GM18526 (cell line): ENCODE results near the gene PLK1.

Source experiments
- POLR2A ChIP-seq: IDR thresholded peaks from 3 replicates; pipeline ENCODE4 v1.6.1; 2011; ENCODE audit not compliant: insufficient read length; ENCODE audit errors: extremely low read depth

PLK1 gene

DNA sequence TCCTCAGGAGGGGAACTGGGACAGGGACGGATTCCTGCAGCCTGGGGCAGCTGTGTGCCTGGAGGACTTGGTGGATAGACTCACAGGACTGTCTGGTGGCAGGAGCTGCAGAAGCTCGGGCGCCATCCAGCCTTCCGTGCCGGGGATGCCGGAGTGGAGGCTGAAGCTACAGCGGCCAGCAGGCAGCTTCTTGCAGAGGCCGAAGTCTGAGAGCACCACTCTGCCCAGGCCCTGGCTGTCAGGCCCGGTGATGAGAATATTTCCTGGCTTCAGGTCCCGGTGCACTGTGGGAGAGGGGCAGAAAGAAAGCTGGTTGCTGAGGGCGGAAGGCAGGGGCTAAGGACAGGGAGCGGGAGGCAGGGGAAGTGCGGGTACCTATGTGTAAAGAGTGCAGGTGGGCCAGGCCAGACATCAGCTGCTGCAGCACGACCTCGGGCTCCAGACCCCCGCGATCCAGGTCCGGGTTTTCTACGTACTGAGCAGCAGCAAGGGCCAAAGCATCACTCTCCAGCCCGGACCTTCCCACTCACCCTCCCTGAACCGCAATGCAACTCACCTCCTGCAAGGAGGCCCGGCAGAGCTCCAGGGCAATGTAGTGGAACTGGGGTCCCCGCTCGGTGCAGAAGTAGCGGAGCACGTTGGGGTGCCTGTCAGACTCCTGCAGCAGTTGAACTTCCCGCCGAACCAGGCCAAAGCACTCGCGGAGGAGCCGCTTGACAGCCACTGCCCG, 16.1 kb downstream of the PLK1 start:
- TF ChIP-seq POLR2A, result no peak

DNA sequence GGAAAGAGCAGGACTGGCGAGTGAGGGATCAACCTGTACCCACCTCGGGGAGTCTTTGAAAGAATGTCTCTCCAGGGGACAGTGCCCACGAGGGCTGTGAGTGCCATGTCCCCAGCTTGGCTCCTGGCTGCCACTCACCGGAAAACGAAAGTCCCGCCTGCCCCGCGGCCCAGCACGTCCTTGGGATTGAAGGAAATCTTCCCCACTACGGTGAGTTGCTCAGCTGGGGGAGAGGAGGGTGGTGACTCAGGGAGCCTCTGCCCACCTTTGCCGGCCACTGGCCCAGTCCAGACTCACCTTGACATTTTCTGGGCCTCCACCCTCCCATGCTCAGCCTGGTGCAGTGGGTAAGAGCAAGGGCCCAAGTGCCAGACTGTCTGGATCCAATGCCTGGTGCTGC, 17.1 kb downstream of the PLK1 start:
- TF ChIP-seq POLR2A, result no peak

DNA sequence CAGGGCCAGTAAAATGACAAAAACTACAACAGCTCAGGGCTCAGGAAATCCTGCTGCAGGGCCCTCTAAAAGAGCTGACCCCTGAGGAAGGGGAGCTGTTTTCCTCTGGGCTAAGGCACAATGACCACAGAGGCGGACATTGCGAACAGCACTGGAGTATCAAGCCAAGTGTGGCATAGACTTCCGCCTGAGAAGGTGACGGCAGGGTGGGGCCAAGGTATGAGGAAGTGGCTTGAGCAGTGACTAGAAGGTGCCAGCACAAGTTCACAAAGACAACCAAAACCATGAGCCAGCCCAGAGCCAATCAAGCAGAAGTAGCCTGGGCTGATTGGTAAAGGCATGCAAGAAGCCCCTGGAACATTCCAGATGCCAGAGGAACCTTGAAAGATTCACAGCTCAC, 20.4 kb downstream of the PLK1 start:
- no peak for TF ChIP-seq POLR2A

DNA sequence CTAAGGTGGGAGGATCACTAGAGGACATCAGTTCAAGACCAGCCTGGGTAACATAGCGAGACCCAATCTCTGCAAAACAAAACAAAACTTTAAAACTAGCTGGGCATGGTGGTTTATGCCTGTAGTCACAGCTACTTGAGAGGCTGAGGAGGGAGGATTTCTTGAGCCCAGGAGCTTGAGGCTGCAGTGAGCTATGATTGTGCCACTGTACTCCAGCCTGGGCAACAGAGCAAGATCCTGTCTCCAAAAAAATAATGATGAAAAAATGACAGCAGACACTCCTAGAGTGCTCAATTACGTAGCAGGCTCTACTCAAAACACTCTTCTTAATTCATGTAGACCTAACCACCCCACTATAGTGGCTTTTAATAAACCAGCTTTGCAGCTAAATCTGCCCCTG, 21.4 kb downstream of the PLK1 start:
- no peak for TF ChIP-seq POLR2A

DNA sequence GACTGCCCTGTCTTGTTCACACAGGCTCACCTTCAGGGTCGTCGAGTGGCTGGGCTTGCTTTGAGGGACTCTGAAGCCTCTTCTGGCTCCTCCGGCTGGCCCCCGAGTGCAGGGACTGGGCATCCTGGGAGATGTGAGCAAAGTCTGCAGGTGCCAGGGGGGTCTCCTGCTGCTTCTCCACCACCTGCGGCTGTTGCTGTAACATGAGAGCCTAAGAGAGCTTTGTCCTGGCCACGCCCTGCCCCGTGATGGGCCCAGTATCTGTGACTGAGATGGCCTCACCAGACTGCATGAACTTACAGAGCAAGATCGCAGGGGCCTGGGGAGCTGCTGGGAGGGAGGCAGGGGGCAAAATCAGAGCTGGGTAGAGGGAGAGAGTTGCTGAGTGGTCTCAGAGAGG, 21.8 kb downstream of the PLK1 start:
- TF ChIP-seq POLR2A, result no peak

DNA sequence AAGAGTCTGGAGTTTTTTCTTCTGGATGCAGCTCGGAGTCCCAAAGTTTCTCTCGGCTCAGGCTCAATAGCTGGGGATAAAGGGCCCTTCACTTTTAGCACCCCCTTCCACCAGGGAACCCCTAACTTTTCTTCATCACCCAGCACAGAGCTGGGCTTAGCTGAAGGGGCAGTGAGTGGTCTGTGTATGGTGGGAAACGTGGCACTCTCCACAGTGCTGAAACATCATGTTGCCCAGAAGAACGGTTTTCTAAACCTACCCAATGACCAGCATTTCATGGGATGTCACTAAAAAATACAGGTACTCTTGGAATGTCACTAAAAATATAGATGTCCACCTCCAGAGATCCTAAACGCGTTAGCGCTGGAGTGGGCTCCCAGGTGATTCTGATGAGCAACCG, 22.4 kb downstream of the PLK1 start:
- no peak for TF ChIP-seq POLR2A

DNA sequence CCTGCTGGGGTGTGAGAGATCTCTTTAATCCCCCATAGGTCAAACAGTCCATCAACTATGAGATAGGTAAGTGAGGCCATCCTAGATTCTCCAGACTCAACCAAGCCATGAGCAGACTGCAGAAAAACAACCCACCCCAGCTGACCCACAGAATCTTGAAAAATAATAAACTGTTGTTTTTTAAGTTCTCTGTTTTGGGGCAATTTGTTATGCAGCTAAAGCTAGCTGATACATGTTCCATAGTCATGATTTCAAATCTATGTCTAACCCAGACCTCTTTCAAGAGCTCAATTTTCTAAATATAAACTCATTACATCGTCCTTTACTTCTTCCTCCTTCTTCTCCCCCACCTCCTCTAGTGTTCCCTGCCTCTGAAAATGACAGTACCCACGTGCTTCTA, 24.3 kb downstream of the PLK1 start:
- no peak for TF ChIP-seq POLR2A

DNA sequence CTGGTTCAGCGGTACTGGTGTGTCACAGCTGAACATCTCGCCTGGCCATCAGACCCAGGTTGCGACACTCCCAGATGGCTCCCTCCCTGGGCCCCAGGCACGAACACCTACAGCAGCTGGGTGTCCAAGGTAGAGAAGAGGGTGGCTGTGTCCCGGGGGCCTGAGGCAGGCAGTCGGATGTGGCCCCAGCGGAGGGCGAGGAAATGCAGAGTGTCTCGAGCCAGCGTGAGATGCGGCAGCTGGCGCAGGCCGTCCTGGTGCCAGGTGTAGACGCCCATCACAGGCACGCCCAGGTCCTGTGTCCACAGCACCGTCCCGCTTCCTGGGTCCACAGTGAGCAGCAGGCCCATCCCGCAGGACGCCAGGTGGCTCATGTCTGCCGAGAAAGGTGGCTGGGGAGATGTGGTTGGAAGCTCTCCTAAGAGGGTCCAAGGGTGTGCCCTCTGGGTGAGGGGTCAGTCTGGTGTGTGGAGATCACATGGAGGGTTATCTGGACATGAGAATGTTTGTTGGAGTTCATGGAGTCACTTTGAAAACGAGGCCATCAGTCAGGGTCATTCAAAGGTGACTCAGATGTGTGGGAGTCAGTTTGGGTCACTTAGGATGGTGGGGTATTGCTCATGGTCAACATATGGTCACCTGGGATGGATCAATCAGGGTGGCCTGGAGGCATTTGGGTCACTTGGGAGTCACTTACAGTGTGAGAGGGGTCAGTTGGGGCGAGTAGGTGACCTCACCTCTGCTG, 26.3 kb downstream of the PLK1 start:
- TF ChIP-seq POLR2A, result no peak

DNA sequence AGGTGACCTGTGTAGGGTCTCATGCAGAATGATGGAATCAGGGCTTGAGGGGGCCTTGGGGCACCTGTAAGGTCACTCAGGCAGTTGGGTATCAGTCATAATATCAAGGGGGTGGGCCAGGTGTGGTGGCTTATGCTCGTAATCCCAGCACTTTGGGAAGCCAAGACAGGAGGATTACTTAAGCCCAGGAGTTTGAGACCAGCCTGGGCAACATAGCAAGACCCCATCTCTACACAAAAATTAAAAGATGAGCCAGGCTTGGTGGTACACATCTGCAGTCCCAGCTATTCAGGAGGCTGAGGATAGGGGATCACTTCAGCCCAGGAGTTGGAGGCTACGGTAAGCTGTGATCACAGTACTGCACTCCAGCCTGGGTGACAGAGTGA, 26.8 kb downstream of the PLK1 start:
- TF ChIP-seq POLR2A, result no peak

DNA sequence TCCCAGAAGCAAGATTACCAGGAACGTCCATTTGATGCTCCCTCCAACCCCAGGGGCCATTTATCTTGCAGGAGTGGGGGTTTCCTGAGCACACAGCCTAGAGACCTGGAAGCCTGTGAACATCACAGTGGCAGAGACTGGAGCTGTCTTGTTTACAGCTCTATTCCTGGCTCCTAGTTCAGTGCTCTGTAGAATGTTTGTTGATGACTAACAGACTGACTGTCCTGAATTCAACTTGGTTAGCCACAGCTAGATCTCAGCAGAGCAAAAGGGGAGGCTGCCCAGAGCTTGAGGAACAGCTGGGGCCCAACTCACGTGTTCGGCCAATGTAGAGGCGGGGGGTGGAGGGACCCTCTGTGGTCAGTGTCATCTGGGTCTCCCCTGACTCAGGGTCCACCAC, 27.8 kb downstream of the PLK1 start:
- TF ChIP-seq POLR2A, result no peak

DNA sequence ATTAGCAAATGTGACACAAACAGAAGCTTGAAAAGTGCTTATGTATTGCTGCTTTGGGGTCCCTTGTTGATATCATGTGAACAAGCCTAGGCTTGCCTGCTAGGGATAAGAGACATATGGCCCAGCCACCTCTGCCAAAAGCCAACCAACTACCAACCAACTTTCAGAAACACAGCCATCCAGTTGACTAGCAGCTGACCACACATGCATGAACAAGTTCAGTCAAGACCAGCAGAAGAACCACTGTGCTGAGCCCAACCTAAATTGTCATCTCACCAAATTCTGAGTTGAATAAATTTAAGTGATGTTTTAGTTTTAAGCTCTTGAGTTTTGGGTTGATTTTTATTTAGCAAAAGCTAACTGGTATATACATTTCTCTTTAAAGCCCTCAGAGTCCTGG, 30.8 kb downstream of the PLK1 start:
- no peak for TF ChIP-seq POLR2A

DNA sequence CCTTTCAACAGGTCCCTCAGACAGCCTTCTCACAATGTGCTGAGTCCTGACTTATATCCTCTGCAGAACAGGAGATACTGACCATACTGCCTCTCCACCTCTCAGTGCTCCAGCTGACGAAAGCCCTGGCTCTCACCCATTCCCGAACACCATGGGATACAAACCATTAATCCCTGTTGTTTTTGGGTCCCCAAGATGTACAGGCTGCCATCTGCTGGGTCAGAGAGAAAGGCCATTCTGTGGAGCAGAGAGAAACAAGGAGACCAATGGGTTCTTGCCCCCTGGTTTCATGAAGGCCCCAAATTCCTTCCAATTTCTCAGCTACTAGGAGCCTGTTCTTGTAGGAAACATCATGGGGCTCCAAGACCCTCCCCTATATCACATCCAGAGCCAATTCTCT, 31.3 kb downstream of the PLK1 start:
- TF ChIP-seq POLR2A, result no peak

DNA sequence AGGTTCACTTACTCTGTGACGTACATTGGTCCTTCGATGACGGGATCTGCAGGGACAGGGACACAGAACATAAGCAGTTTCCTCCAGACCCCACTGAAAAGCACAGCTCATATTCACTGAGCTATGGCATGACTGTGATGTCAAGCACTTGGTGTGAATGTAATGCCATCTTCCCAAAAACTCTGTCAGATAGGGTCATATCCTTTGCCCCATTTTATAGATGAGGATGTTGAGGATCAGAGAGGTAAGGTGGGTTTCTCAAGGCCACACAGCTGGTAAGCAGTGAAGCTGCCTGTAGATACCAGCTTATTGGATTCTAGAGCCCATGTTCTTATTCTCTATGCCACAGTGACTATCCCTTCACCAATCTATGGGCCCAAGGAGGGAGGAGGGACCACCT, 31.8 kb downstream of the PLK1 start:
- TF ChIP-seq POLR2A, result no peak

DNA sequence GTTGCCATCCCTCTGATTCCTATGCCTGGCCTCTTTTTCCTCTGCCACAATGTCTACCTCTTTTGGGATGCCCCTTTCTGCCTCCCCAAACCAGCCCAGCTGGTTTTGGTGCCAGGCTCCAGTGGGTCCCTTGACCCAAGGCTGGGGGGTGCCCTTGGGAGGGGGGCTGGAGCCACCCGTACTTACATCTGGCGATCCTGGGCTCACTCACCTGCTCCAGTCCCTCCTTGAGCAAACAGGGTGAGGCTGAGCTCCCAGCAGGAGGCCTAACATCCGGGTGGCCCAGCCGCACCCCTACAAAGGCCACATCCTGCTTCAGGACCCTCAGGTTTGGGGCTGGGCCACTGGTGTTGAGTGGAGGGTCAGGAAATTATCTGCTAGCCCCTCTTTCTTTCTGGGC, 33.1 kb downstream of the PLK1 start:
- TF ChIP-seq POLR2A, result no peak

DNA sequence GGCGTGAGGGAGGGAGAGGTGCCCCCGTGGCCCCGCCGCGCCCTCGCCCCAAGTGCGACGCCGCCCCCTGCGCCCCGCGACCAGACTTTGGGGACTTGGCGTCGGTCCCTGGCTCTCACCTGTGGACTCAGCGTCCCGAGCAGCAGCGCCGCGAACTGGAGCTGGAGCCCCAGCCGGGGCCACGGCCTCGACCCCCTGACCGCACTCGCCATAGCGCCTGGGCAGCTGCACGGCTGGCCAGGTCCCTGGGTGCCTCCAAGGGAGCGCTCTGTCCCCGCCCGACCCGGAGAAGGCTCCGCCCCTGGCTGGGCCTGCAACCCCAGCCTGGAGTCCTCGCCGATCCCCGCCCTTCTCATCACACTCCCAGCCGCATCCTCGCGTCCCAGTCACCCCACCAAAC, 34.3 kb downstream of the PLK1 start, which contains the start of gene ERN2:
ERN2 (minus strand) TSS at position 247 of the 400 bp plus-strand sequence; CDS start at position 212, 35 bp downstream.
- no peak for TF ChIP-seq POLR2A

DNA sequence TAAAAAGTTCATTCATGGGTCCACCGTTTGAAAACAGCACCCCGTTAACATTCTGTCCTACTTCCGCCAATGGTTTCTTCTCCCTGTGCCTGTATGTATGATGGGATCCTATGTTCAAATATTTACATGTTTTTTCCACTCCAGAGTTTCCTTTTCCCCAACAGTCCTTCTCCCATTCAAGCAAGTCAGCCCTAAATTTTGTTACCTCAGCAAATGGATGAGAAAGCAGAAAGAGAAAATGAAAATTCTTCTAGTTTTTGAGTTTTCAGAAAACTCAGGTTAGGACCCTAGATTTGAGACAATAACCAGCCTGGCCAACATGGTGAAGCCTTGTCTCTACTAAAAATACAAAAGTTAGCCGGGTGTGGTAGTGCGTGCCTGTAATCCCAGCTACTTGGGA, 37.8 kb downstream of the PLK1 start:
- TF ChIP-seq POLR2A, result no peak

DNA sequence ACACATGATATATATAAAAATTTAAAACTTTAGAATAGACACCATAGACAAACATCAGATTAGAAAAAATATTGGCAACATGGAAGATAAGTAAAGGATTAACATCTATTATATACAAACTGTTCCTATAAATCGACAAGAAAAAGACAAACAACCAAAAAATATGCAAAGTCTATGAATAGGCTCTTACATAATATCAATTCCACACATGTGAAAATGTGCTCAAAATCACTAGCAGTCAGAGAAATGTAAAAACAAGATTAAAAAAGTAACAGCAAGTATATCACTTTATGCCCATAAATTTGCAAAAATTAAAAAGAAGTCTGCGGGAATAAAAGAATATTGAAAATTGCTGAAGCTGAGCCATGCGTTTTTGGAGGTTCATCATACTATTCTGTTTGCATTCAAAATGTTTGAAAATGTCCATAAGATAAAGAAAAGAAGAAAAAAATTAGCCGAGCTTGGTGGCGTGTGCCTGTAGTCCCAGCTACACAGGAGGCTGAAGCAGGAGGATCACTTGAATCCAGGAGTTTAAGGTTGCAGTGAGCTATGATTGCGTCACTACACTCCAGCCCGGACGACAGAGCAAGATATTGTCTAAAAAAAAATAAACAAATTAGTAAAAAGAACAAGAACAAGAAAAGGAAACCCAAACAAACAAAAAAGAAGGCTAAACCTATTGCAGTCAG, 45.6 kb downstream of the PLK1 start:
- TF ChIP-seq POLR2A, result no peak

DNA sequence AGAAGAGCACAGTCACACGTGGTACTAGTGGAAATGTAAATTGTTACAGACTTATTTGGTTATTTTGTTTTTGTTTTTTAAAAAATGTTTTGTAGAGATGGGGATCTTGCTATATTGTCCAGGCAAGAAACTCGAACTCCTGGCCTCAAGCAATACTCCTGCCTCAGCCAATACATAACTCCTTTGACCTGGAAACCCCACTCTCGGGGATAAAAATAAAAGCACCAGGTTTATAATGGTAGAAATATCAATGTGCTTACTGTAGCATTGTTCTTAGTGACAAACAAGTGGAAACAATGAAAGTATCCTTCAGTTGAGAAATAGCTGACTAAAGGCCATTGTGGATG, 46.1 kb downstream of the PLK1 start:
- no peak for TF ChIP-seq POLR2A
